Neuronal stem cell (in vitro differentiated cells): ENCODE results near the gene MDN1. TPM values are rescaled to one million over a fixed set of nuclear protein-coding genes. Genes with fewer than 3 reads are reported as not detected.

ENCODE experiments used
- DNase-seq: peaks from one replicate; pipeline ENCODE4 v3.0.0-alpha.2; 2013; ENCODE audit warnings: low spot score
- H2AFZ ChIP-seq: one replicate; pipeline ENCODE4 v1.6.1; 2013; ENCODE audit warnings: mild to moderate bottlenecking, low read length, inconsistent platforms
- H2AK5ac ChIP-seq: 2 replicates; pipeline ENCODE4 v1.6.1; 2013; ENCODE audit warnings: low read depth, mild to moderate bottlenecking, inconsistent platforms, low read length, moderate library complexity, mixed read lengths
- H2BK120ac ChIP-seq: 2 replicates; pipeline ENCODE4 v1.6.1; 2013; ENCODE audit warnings: low read depth, mild to moderate bottlenecking, inconsistent platforms, low read length, moderate library complexity, mixed read lengths
- H2BK12ac ChIP-seq: one replicate; pipeline ENCODE4 v1.6.1; 2013; ENCODE audit warnings: low read length, inconsistent platforms
- H2BK15ac ChIP-seq: 2 replicates; pipeline ENCODE4 v1.6.1; 2013; ENCODE audit warnings: mild to moderate bottlenecking, low read length, inconsistent platforms, mixed read lengths
- H2BK5ac ChIP-seq: one replicate; pipeline ENCODE4 v1.6.1; 2013; ENCODE audit warnings: inconsistent platforms, mild to moderate bottlenecking, low read length, moderate library complexity
- H3K14ac ChIP-seq: one replicate; pipeline ENCODE4 v1.6.1; 2013; ENCODE audit warnings: low read length, inconsistent platforms
- H3K18ac ChIP-seq: 2 replicates; pipeline ENCODE4 v1.6.1; 2013; ENCODE audit warnings: low read length, inconsistent platforms
- H3K23ac ChIP-seq: 2 replicates; pipeline ENCODE4 v1.6.1; 2013; ENCODE audit warnings: low read depth, mild to moderate bottlenecking, mixed read lengths, low read length, inconsistent platforms; ENCODE audit not compliant: poor library complexity
- H3K27ac ChIP-seq: replicated peaks from 3 replicates; pipeline ENCODE4 v1.5.1; 2013; ENCODE audit warnings: low read length, inconsistent platforms
- H3K27me3 ChIP-seq, 3 experiments: 2 replicates each; pipeline ENCODE4 v1.6.1; 2013; ENCODE audit warnings: low read length in 3 of 3, mild to moderate bottlenecking in 2 of 3, inconsistent platforms in 1 of 3, low read depth in 1 of 3, mixed read lengths in 1 of 3, moderate library complexity in 1 of 3; ENCODE audit not compliant: control insufficient read depth in 3 of 3, insufficient read depth in 3 of 3
- H3K36me3 ChIP-seq, 2 donors: replicated peaks in 1 of 2; 2 replicates each; pipeline ENCODE4 v1.6.1; 2013; ENCODE audit warnings: low read length in 2 of 2; ENCODE audit not compliant: control insufficient read depth in 2 of 2, insufficient read depth in 2 of 2
- H3K4ac ChIP-seq: 2 replicates; pipeline ENCODE4 v1.6.1; 2013; ENCODE audit warnings: inconsistent platforms, mild to moderate bottlenecking, low read length, moderate library complexity
- H3K4me1 ChIP-seq, 2 donors: 1 replicate in 1 of 2; 2 replicates in 1 of 2; pipeline ENCODE4 v1.6.1; 2013; ENCODE audit warnings: low read length in 2 of 2, low read depth in 1 of 2; ENCODE audit not compliant: control insufficient read depth in 2 of 2, insufficient read depth in 1 of 2
- H3K4me2 ChIP-seq: one replicate; pipeline ENCODE4 v1.6.1; 2013; ENCODE audit warnings: mild to moderate bottlenecking, low read length, inconsistent platforms; ENCODE audit not compliant: insufficient read depth, poor library complexity, severe bottlenecking
- H3K4me3 ChIP-seq, 2 donors: 2 replicates each; pipeline ENCODE4 v1.5.1; 2013; ENCODE audit warnings: low read length in 2 of 2, mild to moderate bottlenecking in 2 of 2, inconsistent platforms in 1 of 2, moderate library complexity in 1 of 2
- H3K79me1 ChIP-seq: one replicate; pipeline ENCODE4 v1.6.1; 2013; ENCODE audit warnings: low read depth, mild to moderate bottlenecking, inconsistent platforms, low read length, moderate library complexity
- H3K9ac ChIP-seq: one replicate; pipeline ENCODE4 v1.6.1; 2013; ENCODE audit warnings: mild to moderate bottlenecking, low read depth, low read length, inconsistent platforms; ENCODE audit not compliant: poor library complexity
- H3K9me3 ChIP-seq, 2 donors: replicated peaks in 1 of 2; 2 replicates each; pipeline versions ENCODE3 to v1.6.1; 2013; ENCODE audit warnings: low read length in 2 of 2, mild to moderate bottlenecking in 2 of 2, inconsistent platforms in 1 of 2, low read depth in 1 of 2, mixed read lengths in 1 of 2, moderate library complexity in 1 of 2; ENCODE audit not compliant: control insufficient read depth in 2 of 2, insufficient read depth in 1 of 2
- H4K8ac ChIP-seq: one replicate; pipeline ENCODE4 v1.6.1; 2013; ENCODE audit warnings: low read depth, mild to moderate bottlenecking, inconsistent platforms, low read length, moderate library complexity
- H4K91ac ChIP-seq: one replicate; pipeline ENCODE4 v1.6.1; 2013; ENCODE audit warnings: low read length, low read depth, mild to moderate bottlenecking, inconsistent platforms; ENCODE audit not compliant: poor library complexity
- WGBS, 2 donors: extraction: QIAGEN DNeasy Blood & Tissue Kit; methylation state at CpG; one replicate each; pipeline ENCODE4 v1.1.7; 2013; ENCODE audit warnings: missing lambda C conversion rate in 2 of 2, mixed read lengths in 1 of 2; ENCODE audit not compliant: insufficient read length in 2 of 2, insufficient replicate concordance in 1 of 2; ENCODE audit errors: extremely low coverage in 2 of 2; 5-methylcytosine and 5-hydroxymethylcytosine counted together
- polyA plus RNA-seq, 2 experiments: library from polyadenylated mRNA; stranded (reverse); fragments of 200-250 nt; gene quantifications; one replicate each; pipeline ENCODE4 v1.2.3, GENCODE V29; 2013

MDN1 gene, protein sequence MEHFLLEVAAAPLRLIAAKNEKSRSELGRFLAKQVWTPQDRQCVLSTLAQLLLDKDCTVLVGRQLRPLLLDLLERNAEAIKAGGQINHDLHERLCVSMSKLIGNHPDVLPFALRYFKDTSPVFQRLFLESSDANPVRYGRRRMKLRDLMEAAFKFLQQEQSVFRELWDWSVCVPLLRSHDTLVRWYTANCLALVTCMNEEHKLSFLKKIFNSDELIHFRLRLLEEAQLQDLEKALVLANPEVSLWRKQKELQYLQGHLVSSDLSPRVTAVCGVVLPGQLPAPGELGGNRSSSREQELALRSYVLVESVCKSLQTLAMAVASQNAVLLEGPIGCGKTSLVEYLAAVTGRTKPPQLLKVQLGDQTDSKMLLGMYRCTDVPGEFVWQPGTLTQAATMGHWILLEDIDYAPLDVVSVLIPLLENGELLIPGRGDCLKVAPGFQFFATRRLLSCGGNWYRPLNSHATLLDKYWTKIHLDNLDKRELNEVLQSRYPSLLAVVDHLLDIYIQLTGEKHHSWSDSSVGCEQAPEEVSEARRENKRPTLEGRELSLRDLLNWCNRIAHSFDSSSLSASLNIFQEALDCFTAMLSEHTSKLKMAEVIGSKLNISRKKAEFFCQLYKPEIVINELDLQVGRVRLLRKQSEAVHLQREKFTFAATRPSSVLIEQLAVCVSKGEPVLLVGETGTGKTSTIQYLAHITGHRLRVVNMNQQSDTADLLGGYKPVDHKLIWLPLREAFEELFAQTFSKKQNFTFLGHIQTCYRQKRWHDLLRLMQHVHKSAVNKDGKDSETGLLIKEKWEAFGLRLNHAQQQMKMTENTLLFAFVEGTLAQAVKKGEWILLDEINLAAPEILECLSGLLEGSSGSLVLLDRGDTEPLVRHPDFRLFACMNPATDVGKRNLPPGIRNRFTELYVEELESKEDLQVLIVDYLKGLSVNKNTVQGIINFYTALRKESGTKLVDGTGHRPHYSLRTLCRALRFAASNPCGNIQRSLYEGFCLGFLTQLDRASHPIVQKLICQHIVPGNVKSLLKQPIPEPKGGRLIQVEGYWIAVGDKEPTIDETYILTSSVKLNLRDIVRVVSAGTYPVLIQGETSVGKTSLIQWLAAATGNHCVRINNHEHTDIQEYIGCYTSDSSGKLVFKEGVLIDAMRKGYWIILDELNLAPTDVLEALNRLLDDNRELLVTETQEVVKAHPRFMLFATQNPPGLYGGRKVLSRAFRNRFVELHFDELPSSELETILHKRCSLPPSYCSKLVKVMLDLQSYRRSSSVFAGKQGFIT (N-terminal part only)
- 9.6 TPM for polyA plus RNA-seq (2013, experiment 1 of 2)
- polyA plus RNA-seq (2013, experiment 2 of 2), result 9.4 TPM

DNA sequence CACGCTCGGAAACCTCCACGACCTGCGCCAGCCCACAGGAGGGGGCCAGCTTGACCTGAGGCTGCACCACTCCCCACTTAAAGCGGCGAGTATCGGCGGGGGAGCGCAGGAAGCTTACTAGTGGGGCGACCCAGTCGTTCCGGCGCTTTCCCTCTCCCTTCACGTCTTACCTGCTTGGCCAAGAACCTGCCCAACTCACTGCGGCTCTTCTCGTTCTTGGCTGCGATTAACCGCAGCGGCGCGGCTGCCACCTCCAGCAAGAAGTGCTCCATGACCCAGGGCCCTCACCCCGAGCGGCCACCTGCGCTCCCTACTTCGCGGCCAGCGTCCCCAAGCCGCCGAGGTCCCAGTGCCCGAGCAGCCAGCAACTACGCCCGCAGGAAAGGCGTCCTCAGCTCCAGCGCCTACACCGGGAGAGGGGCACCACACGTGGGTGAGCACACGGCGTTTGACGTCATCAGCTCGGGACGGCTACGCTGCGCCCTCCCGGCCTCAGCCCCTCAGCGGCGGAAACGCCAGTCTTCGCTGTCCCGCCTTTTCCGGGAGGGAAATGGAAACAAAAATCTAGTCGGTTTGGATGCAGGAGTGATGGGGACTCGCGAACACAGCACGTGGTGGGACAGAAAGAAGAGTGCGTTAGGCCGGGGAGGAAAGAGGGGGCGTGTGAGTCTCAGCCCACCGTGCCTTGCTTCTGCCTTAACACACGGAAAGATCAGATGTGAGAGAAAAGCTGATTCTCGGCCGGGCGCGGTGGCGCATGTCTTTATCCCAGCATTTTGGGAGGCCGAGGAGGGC is at the start of gene MDN1:
Gene MDN1 (minus strand): TSS at position 459 of the 795 bp plus-strand sequence. CDS start 187 bp downstream, at position 272.
- Histone ChIP-seq H2AFZ (peak within 1 kb of the TSS; percentile 83), H2AK5ac (peak within 1 kb of the TSS; percentile 24), H3K79me1 (peaks cover 6% of the 10 kb centered on the region), H3K27ac (peak within 1 kb of the TSS; percentile 69), H4K91ac (no peak within 1 kb of the TSS), H2BK120ac (no peak within 1 kb of the TSS), H3K4me3 (peak within 1 kb of the TSS; percentile 83 to 94), H3K9me3 (no peaks in the 10 kb centered on the region), H3K18ac (peak within 1 kb of the TSS; percentile 86), H3K4me2 (peak within 1 kb of the TSS; percentile 94), H3K4me1 (peaks cover 2 to 7% of the 10 kb centered on the region in 2 donors), H2BK12ac (no peak within 1 kb of the TSS), H3K36me3 (peaks cover 0 to 3% of the 10 kb centered on the region in 2 donors), H2BK15ac (no peak within 1 kb of the TSS), H3K23ac (peak within 1 kb of the TSS; percentile 94), H3K27me3 (no peaks in the 10 kb centered on the region), H3K4ac (no peak within 1 kb of the TSS), H3K9ac (peak within 1 kb of the TSS; percentile 96), H3K14ac (no peak within 1 kb of the TSS), H2BK5ac (peak within 1 kb of the TSS; percentile 7), H4K8ac (peak within 1 kb of the TSS; percentile 78)
- peak; percentile 93 for DNase-seq
- no CpG with 5 or more reads among the region's 65 CpGs for WGBS, 2 donors

DNA sequence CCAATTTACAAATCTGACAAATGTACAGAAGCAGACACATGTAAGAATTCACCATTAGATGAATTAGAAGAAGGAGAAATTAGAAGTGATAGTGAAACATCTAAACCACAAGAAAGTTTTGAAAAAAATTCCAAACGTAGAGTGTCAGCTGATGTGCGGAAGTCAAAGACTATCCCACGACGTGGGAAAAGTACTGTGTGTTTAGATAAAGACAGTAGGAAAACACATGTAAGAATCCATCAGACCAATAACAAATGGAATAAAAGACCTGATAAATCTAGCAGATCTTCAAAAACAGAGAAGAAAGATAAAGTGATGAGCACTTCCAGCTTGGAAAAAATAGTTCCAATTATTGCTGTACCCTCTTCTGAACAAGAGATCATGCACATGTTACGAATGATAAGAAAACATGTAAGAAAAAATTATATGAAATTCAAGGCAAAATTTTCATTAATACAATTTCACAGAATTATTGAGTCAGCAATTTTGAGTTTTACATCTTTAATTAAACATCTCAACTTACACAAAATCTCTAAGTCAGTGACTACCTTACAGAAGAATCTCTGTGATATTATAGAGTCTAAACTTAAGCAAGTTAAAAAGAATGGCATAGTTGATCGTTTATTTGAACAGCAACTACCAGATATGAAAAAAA is 46.6 kb upstream of the MDN1 start:
- no peak overlapping the region for H2AFZ ChIP-seq

DNA sequence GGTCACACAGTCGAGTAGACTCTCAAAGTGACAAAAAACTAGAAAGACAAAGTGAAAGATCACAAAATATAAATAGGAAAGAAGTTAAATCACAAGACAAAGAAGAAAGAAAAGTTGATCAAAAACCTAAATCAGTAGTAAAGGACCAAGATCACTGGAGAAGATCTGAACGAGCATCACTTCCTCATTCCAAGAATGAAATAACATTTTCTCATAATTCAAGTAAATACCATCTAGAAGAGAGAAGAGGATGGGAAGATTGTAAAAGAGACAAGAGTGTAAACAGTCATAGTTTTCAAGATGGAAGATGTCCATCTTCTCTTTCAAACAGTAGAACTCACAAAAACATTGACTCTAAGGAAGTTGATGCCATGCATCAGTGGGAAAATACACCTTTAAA is 43.1 kb upstream of the MDN1 start:
- Histone ChIP-seq H3K27me3 (no peaks in the 10 kb centered on the region), H3K14ac (no peak overlapping the region), H3K27ac (no peak overlapping the region), H2BK120ac (no peak overlapping the region), H3K9ac (no peak overlapping the region), H3K4me2 (no peak overlapping the region), H3K18ac (no peak overlapping the region), H3K4me1 (no peaks in the 10 kb centered on the region), H2BK15ac (no peak overlapping the region), H4K8ac (no peak overlapping the region), H3K23ac (no peak overlapping the region), H4K91ac (no peak overlapping the region), H3K79me1 (no peaks in the 10 kb centered on the region), H2AK5ac (no peak overlapping the region), H2AFZ (no peak overlapping the region), H3K9me3 (peaks cover 4 to 6% of the 10 kb centered on the region in 2 donors), H3K4me3 (no peak overlapping the region), H3K36me3 (peaks cover 40 to 94% of the 10 kb centered on the region in 2 donors), H2BK5ac (no peak overlapping the region), H2BK12ac (no peak overlapping the region), H3K4ac (no peak overlapping the region)
- WGBS, 2 donors, result no CpG with 5 or more reads among the region's 2 CpGs
- no peak for DNase-seq

More for the DNA sequence above, 46.6 kb upstream of the MDN1 start:
- no peak overlapping the region for H3K18ac ChIP-seq
- H3K9ac ChIP-seq, result no peak overlapping the region
- H2BK12ac ChIP-seq, result no peak overlapping the region
- no peak overlapping the region for H4K91ac ChIP-seq
- H2BK120ac ChIP-seq, result no peak overlapping the region
- no peaks in the 10 kb centered on the region for H3K4me1 ChIP-seq
- H3K4me2 ChIP-seq, result no peak overlapping the region
- no peak overlapping the region for H3K4me3 ChIP-seq
- H2BK5ac ChIP-seq, result no peak overlapping the region
- no peak overlapping the region for H2BK15ac ChIP-seq
- no peak overlapping the region for H2AK5ac ChIP-seq
- peaks cover 4 to 5% of the 10 kb centered on the region in 2 donors for H3K9me3 ChIP-seq
- H4K8ac ChIP-seq, result no peak overlapping the region
- no peak overlapping the region for H3K23ac ChIP-seq
- H3K79me1 ChIP-seq, result no peaks in the 10 kb centered on the region
- H3K14ac ChIP-seq, result no peak overlapping the region
- DNase-seq, result no peak
- no CpG with 5 or more reads among the region's 6 CpGs for WGBS, 2 donors
- no peak overlapping the region for H3K4ac ChIP-seq
- H3K36me3 ChIP-seq, result peaks cover 43 to 100% of the 10 kb centered on the region in 2 donors
- H3K27me3 ChIP-seq, result no peaks in the 10 kb centered on the region
- no peak overlapping the region for H3K27ac ChIP-seq
